Lower leg skin (tissue), 3 donors: ENCODE data around the gene PPP1R26.

ENCODE experiments used
- POLR2A ChIP-seq, 2 donors: fragments of 450-650 bp; IDR thresholded peaks; one replicate each; pipeline ENCODE4 v1.6.1; 2016 to 2017; ENCODE audit warnings: antibody characterized with exemption in 2 of 2, mild to moderate bottlenecking in 1 of 2, moderate library complexity in 1 of 2
- TF ChIP-seq, protein P1 (sequence below), 3 donors: fragments of 450-650 bp; IDR thresholded peaks; one replicate each; pipeline ENCODE4 v1.5.1; 2016; ENCODE audit warnings: antibody characterized with exemption in 3 of 3, mild to moderate bottlenecking in 3 of 3, moderate library complexity in 2 of 3

DNA sequence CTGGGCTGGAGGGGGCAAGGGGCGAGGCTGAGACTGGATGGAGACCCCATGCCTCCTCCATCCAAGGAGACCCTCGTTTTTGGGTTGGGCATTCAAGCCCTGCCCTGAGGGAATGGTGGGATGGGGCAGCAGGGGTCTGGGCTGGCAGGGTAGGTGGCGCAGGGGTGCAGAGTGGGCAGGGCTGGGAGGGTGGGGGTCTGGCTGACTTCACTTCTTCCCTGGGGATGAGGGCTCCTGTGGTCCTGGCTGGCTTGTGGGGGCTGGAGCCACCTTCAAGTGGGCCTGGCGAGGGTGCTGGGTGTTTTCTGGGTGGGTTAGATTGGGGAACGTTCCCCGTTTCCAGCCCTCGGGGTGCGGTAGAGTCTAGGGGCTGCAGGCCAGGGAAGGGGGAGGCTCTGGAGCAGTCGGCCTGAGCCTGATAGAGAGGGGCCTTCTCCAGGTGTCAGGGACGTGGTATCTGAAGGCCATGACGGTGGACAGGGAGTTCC, 42.1 kb downstream of the PPP1R26 start:
- TF ChIP-seq, protein P1, sequence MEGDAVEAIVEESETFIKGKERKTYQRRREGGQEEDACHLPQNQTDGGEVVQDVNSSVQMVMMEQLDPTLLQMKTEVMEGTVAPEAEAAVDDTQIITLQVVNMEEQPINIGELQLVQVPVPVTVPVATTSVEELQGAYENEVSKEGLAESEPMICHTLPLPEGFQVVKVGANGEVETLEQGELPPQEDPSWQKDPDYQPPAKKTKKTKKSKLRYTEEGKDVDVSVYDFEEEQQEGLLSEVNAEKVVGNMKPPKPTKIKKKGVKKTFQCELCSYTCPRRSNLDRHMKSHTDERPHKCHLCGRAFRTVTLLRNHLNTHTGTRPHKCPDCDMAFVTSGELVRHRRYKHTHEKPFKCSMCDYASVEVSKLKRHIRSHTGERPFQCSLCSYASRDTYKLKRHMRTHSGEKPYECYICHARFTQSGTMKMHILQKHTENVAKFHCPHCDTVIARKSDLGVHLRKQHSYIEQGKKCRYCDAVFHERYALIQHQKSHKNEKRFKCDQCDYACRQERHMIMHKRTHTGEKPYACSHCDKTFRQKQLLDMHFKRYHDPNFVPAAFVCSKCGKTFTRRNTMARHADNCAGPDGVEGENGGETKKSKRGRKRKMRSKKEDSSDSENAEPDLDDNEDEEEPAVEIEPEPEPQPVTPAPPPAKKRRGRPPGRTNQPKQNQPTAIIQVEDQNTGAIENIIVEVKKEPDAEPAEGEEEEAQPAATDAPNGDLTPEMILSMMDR (IDR thresholded peaks at IDR 0.05) = no peak
- TF ChIP-seq POLR2A (IDR thresholded peaks at IDR 0.05) = no peak
